ENCODE data around the gene SLITRK6. TPM values are rescaled to one million over a fixed set of nuclear protein-coding genes. Genes with fewer than 3 reads are reported as not detected.

SLITRK6 gene
- total RNA-seq, 1 experiment from 2014 or later: not detected

- H3K27me3 ChIP-seq (ENCODE audit: insufficient read depth, low read length): no peaks in the 10 kb centered on the region
- H2AFZ ChIP-seq (ENCODE audit: low read depth, low read length, poor library complexity, severe bottlenecking): no peak overlapping the region
- ChIA-PET RAD21 (ENCODE audit: low non-redundant PET in 1 of 2, low total read pairs in 2 of 2, uncharacterized antibody in 2 of 2, unreplicated experiment in 2 of 2) (no interaction called here), POLR2A (no interaction called here), CTCF (no interaction called here)
- no peak overlapping the region for H3K4me3 ChIP-seq (replicated peaks in 1 of 2; ENCODE audit: low read depth in 1 of 2, low read length in 2 of 2)
- no peaks in the 10 kb centered on the region; a peak in 1 of 4 replicates for H3K9me3 ChIP-seq (ENCODE audit: control insufficient read depth in 1 of 2, insufficient read depth in 1 of 2, low read depth in 1 of 2, low read length in 2 of 2)
- no TSS peak for BruUV-seq (replicated peaks)
- no peaks in the 10 kb centered on the region for H3K79me2 ChIP-seq (ENCODE audit: insufficient read depth, low read length)
- H3K4me1 ChIP-seq (ENCODE audit: control insufficient read depth in 1 of 2, insufficient read depth in 2 of 2, low read length in 2 of 2): no peaks in the 10 kb centered on the region
- H3K27ac ChIP-seq (ENCODE audit: low read depth, low read length): no peak overlapping the region
- no peak for TF ChIP-seq REST (IDR thresholded peaks at IDR 0.05; ENCODE audit: low read depth)
- no peak for TF ChIP-seq CBX3 (IDR thresholded peaks at IDR 0.05; ENCODE audit: low read depth)
- no peak for TF ChIP-seq ZFX (IDR thresholded peaks at IDR 0.05)
- no peak for TF ChIP-seq SRF (IDR thresholded peaks at IDR 0.05; ENCODE audit: low read depth)
- TF ChIP-seq FOSL1 (IDR thresholded peaks at IDR 0.05; ENCODE audit: low read depth): no peak
- no peak for TF ChIP-seq EGR1 (IDR thresholded peaks at IDR 0.05; ENCODE audit: low read depth)
- TF ChIP-seq RAD21 (IDR thresholded peaks at IDR 0.05; ENCODE audit: low read depth): no peak
- no peak for TF ChIP-seq ZNF274 (IDR thresholded peaks at IDR 0.05; ENCODE audit: low read depth, low read length)
- no peak for TF ChIP-seq POLR2A (IDR thresholded peaks at IDR 0.05; ENCODE audit: borderline replicate concordance, extremely low read depth, insufficient read depth, insufficient read length)
- no peak for TF ChIP-seq JUND (IDR thresholded peaks at IDR 0.05)
- no peak for TF ChIP-seq POLR2AphosphoS5 (IDR thresholded peaks at IDR 0.05; ENCODE audit: low read depth, low read length)
- no peak for TF ChIP-seq EZH2phosphoT487 (IDR thresholded peaks at IDR 0.05; ENCODE audit: borderline replicate concordance)
- TF ChIP-seq ZBTB33 (IDR thresholded peaks at IDR 0.05; ENCODE audit: extremely low read depth, insufficient replicate concordance, low read length): no peak
- TF ChIP-seq YY1 (IDR thresholded peaks at IDR 0.05; ENCODE audit: extremely low read depth, insufficient replicate concordance, low read depth, low read length): no peak
- TF ChIP-seq SP1 (IDR thresholded peaks at IDR 0.05; ENCODE audit: low read depth): no peak
- TF ChIP-seq SIN3A (IDR thresholded peaks at IDR 0.05; ENCODE audit: low read depth): no peak
- no peak for TF ChIP-seq CTCF (IDR thresholded peaks at IDR 0.05 in 2 of 3, conservative IDR thresholded peaks at IDR 0.05 in 1 of 3; ENCODE audit: borderline replicate concordance in 1 of 3, insufficient read depth in 1 of 3, low read depth in 2 of 3, low read length in 2 of 3)
- TF ChIP-seq CEBPB (IDR thresholded peaks at IDR 0.05; ENCODE audit: low read depth): no peak
- H3K9ac ChIP-seq (ENCODE audit: low read length): no peak overlapping the region
- no peaks in the 10 kb centered on the region for H4K20me1 ChIP-seq (ENCODE audit: insufficient read depth)
- no peak overlapping the region for H3K4me2 ChIP-seq (ENCODE audit: low read length)
- no peaks in the 10 kb centered on the region for H3K9me2 ChIP-seq (ENCODE audit: insufficient read depth)
- no peaks in the 10 kb centered on the region for H3K36me3 ChIP-seq (ENCODE audit: control insufficient read depth in 1 of 2, insufficient read depth in 2 of 2, low read length in 2 of 2)
- DNase-seq (ENCODE audit: low read depth, low spot score) (no peak), ATAC-seq (no peak)
- intact Hi-C loops (cut with micrococcal nuclease): no loop called here
Observed at GRCh38 chr13:85797311-85797710, 1.9 kb downstream of the SLITRK6 start.
